Karpas-422 (cell line): ENCODE measurements around the gene ATXN1. TPM values are rescaled to one million over a fixed set of nuclear protein-coding genes. Genes with fewer than 3 reads are reported as not detected.

Source experiments
- DNase-seq: peaks from one replicate; pipeline ENCODE4 v3.0.0-alpha.2; 2015
- H2AFZ ChIP-seq: fragments of 200-600 bp; sonication (generic); 2 replicates; pipeline ENCODE4 v1.6.1; 2014; ENCODE audit warnings: antibody characterized with exemption, low read length, mixed read lengths
- H3K27ac ChIP-seq: fragments of 200-600 bp; sonication (generic); 2 replicates; pipeline ENCODE4 v1.5.1; 2014; ENCODE audit warnings: mild to moderate bottlenecking, low read length, moderate library complexity
- H3K27me3 ChIP-seq: fragments of 200-600 bp; sonication (generic); 2 replicates; pipeline ENCODE4 v1.6.1; 2014; ENCODE audit warnings: low read length, mixed read lengths
- H3K36me3 ChIP-seq: fragments of 200-600 bp; sonication (generic); 2 replicates; pipeline ENCODE4 v1.6.1; 2014; ENCODE audit warnings: low read length, mixed read lengths; ENCODE audit not compliant: insufficient read depth
- H3K4me1 ChIP-seq: fragments of 200-600 bp; sonication (generic); 2 replicates; pipeline ENCODE4 v1.6.1; 2014; ENCODE audit warnings: mild to moderate bottlenecking, low read length, mixed read lengths
- H3K4me2 ChIP-seq: fragments of 200-600 bp; sonication (generic); 2 replicates; pipeline ENCODE4 v1.6.1; 2014; ENCODE audit warnings: low read length, low read depth, mild to moderate bottlenecking; ENCODE audit not compliant: poor library complexity, severe bottlenecking
- H3K4me3 ChIP-seq: fragments of 200-600 bp; sonication (generic); 2 replicates; pipeline ENCODE4 v1.5.1; 2014; ENCODE audit warnings: mild to moderate bottlenecking, antibody characterized with exemption, low read length, mixed read lengths
- H3K79me2 ChIP-seq: fragments of 200-600 bp; sonication (generic); 2 replicates; pipeline ENCODE4 v1.6.1; 2014; ENCODE audit warnings: mild to moderate bottlenecking, low read length, mixed read lengths
- H3K9ac ChIP-seq: fragments of 200-600 bp; sonication (generic); 2 replicates; pipeline ENCODE4 v1.6.0; 2014; ENCODE audit warnings: low read length
- H3K9me2 ChIP-seq: fragments of 200-600 bp; sonication (generic), shearing (Covaris generic); replicated peaks from 2 replicates; pipeline ENCODE4 v1.6.0; 2014; ENCODE audit warnings: mild to moderate bottlenecking, low read length, moderate library complexity; ENCODE audit not compliant: insufficient read depth
- H3K9me3 ChIP-seq: fragments of 300-700, 200-600 bp; sonication (generic); 2 replicates; pipeline ENCODE4 v1.6.1; 2014; ENCODE audit warnings: low read length, mixed read lengths
- H4K20me1 ChIP-seq: fragments of 200-600 bp; sonication (generic); 2 replicates; pipeline ENCODE4 v1.6.1; 2014; ENCODE audit warnings: mild to moderate bottlenecking, antibody characterized with exemption, low read length, low read depth; ENCODE audit not compliant: insufficient read depth
- total RNA-seq: library from RNA; depleted of rRNA; stranded (reverse); fragments of >200 nt; shearing (Covaris generic); gene quantifications from 2 replicates; pipeline ENCODE4 v1.2.3, GENCODE V29; 2014; ENCODE audit warnings: low replicate concordance

The ATXN1 gene
- total RNA-seq, 1 experiment from 2014 or later, result 0.37 TPM

DNA sequence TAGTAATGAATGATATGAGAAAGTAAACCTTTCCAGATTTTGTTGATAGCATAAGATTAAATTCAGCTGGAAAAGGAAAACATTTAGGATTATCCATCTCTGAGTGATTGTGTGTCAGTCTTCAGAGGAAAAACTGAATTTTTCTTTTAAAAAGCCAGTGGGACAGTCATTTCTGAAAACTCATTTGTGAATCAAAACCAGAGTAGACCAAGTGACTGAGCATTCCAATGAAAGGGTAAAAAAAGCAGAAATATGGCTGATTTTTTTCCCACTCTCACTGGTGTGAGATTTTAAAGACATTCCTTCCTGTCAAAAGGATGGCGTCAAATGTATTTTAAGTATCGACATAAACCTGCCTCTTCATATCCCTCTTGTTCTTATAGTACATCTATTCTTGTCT, 308.9 kb downstream of the ATXN1 start:
- H3K9me2 ChIP-seq, result no peaks in the 10 kb centered on the region
- H3K36me3 ChIP-seq, result no peaks in the 10 kb centered on the region
- no peaks in the 10 kb centered on the region for H3K9me3 ChIP-seq
- H3K79me2 ChIP-seq, result no peaks in the 10 kb centered on the region
- H3K4me1 ChIP-seq, result no peaks in the 10 kb centered on the region
- H3K9ac ChIP-seq, result no peak overlapping the region
- no peaks in the 10 kb centered on the region for H4K20me1 ChIP-seq
- H3K4me3 ChIP-seq, result no peak overlapping the region
- DNase-seq, result no peak
- H3K4me2 ChIP-seq, result no peak overlapping the region
- no peak overlapping the region for H2AFZ ChIP-seq
- H3K27me3 ChIP-seq, result no peaks in the 10 kb centered on the region
- no peak overlapping the region for H3K27ac ChIP-seq

DNA sequence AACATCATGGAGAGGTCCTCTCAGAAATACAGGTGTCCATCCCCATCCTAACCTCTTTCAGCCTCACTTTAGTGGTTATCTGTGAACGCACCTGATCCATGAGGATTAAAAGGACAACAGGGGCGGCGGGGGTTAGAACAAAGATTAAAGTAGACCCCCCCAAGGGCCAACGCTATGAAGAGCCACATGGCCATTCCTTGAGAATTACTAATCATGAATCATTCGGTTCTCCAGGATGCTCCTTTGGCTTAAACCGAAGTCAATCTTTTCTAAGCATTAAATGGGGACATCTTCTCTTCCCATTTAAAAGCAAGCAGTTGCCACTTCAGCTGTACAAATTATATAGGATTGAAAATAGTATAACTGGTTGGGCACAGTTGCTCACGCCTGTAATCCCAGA, 310.4 kb downstream of the ATXN1 start:
- no peak overlapping the region for H3K4me3 ChIP-seq
- H3K9me2 ChIP-seq, result no peaks in the 10 kb centered on the region
- H3K27ac ChIP-seq, result no peak overlapping the region
- H3K9ac ChIP-seq, result no peak overlapping the region
- DNase-seq, result no peak
- H3K4me1 ChIP-seq, result no peaks in the 10 kb centered on the region
- no peaks in the 10 kb centered on the region for H3K36me3 ChIP-seq
- H3K9me3 ChIP-seq, result no peaks in the 10 kb centered on the region
- H3K79me2 ChIP-seq, result no peaks in the 10 kb centered on the region
- H3K4me2 ChIP-seq, result no peak overlapping the region
- no peaks in the 10 kb centered on the region for H3K27me3 ChIP-seq
- H2AFZ ChIP-seq, result no peak overlapping the region
- no peaks in the 10 kb centered on the region for H4K20me1 ChIP-seq

DNA sequence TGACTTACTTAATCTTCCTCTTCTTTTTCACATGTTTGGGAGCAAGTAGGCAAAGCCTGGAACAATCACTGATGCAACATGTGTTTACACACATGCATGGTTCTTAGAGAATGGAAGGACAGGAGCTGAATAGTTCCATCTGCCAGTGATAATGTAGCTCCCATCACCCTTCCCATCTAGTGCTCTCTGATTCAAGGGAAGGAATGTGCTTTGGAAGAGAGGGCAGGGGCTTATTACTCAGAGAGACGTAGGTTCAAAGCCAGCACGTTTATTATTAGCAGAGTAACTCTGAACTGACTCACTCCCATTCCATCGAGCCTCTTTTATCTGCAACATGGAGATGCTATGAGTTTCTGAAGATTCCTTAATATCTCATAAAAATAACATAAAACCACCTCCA, 311.0 kb downstream of the ATXN1 start:
- Histone ChIP-seq H3K79me2 (no peaks in the 10 kb centered on the region), H2AFZ (no peak overlapping the region), H3K9me3 (no peaks in the 10 kb centered on the region), H3K4me2 (no peak overlapping the region), H3K4me3 (no peak overlapping the region), H3K9me2 (no peaks in the 10 kb centered on the region), H3K27me3 (no peaks in the 10 kb centered on the region), H3K36me3 (no peaks in the 10 kb centered on the region), H4K20me1 (no peaks in the 10 kb centered on the region), H3K4me1 (no peaks in the 10 kb centered on the region), H3K27ac (no peak overlapping the region), H3K9ac (no peak overlapping the region)
- DNase-seq, result no peak

DNA sequence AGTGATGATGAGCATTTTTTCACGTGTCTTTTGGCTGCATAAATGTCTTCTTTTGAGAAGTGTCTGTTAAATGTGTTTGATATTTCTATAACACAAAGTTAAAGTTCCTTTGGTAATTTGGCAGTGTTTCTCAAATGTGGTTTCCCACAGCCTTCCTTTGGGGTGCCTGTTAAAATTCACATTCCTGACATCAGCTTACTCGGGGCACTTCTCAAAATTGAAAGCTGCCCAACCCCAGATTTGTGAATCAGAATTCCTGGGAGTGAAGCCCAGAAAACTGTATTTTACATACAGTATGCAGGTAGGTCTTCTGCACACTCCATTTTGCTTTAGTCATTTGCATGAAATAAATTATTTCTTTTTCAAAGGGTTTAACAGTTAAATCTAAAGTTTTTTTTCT, 315.0 kb downstream of the ATXN1 start:
- Histone ChIP-seq H2AFZ (no peak overlapping the region), H3K9me3 (no peaks in the 10 kb centered on the region), H3K4me2 (no peak overlapping the region), H3K4me3 (no peak overlapping the region), H3K4me1 (no peaks in the 10 kb centered on the region), H3K9me2 (no peaks in the 10 kb centered on the region), H4K20me1 (no peaks in the 10 kb centered on the region), H3K27me3 (no peaks in the 10 kb centered on the region), H3K9ac (no peak overlapping the region), H3K27ac (no peak overlapping the region), H3K36me3 (no peaks in the 10 kb centered on the region), H3K79me2 (no peaks in the 10 kb centered on the region)
- DNase-seq, result no peak

DNA sequence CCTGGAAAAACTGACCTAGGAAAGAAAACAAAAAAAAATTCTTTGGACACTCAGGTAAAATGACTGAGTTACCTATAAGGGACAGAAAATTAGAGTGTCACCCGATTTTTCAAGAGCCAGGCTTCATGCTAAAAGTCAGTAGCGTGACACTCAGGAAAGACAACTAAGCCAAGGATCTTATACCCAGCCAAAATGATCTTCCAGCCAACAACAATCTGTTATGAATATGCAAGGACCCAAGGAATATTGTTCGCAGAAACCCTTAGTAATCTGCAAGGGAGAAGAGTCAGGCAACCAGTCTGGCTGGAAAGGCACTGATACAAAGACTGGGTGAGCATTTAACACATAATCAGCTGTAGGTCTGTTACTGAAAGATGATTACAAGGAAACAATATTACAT, 319.2 kb downstream of the ATXN1 start:
- Histone ChIP-seq H3K4me1 (no peaks in the 10 kb centered on the region), H3K9me2 (no peaks in the 10 kb centered on the region), H3K4me2 (no peak overlapping the region), H3K36me3 (no peaks in the 10 kb centered on the region), H4K20me1 (no peaks in the 10 kb centered on the region), H3K4me3 (no peak overlapping the region), H3K27ac (no peak overlapping the region), H3K27me3 (no peaks in the 10 kb centered on the region), H2AFZ (no peak overlapping the region), H3K9me3 (no peaks in the 10 kb centered on the region), H3K79me2 (no peaks in the 10 kb centered on the region), H3K9ac (no peak overlapping the region)
- no peak for DNase-seq

DNA sequence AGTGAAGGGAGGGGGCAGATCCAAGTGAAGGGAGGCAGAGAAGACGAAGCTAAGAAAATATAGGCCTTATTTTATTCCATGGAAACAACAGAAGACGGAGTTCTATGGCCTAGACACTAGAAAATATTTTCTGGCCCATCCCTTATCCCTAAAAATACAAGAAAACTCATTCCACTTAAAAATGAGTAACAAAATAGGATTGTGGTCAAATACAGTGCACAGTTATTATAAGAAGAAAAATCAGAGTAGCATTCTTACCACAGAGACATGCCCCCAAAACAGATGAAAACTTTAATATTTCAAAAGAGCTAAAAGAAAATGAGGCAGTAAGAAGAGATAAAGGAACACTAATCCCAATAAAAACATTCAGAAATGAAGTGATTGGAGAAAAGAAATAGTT, 320.0 kb downstream of the ATXN1 start:
- Histone ChIP-seq H3K9me3 (no peaks in the 10 kb centered on the region), H3K9ac (no peak overlapping the region), H3K79me2 (no peaks in the 10 kb centered on the region), H3K4me1 (no peaks in the 10 kb centered on the region), H2AFZ (no peak overlapping the region), H3K9me2 (no peaks in the 10 kb centered on the region), H3K27me3 (no peaks in the 10 kb centered on the region), H3K4me2 (no peak overlapping the region), H3K36me3 (no peaks in the 10 kb centered on the region), H3K27ac (no peak overlapping the region), H4K20me1 (no peaks in the 10 kb centered on the region), H3K4me3 (no peak overlapping the region)
- DNase-seq, result no peak

DNA sequence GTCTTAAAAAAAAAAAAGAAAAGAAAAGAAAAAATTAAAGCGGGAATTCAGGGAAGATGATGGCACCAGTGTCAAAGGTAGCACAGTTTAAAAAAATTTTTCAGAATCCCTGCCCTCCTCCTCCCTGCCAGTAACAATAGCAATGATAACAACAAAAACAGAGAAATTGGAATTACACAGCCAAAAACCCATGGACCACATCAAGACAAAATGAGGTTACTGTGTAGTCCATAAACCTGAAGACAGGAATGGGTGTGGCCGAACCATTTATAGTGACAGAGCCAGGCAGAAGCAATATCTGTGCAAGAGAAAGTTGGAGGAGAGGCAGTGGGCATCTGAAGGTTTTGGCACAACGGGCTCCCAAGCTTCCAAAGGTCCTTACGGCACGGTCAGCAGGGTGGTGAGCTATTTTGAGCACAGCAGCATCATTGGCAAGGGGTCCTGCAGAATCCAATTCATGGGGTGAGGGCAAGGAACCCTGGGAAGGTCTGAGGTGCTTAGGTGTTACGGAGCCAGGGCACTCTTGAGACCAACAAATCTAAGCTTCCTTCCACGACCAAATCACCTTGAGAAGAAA, 320.5 kb downstream of the ATXN1 start:
- DNase-seq, result no peak
- H3K36me3 ChIP-seq, result no peaks in the 10 kb centered on the region

DNA sequence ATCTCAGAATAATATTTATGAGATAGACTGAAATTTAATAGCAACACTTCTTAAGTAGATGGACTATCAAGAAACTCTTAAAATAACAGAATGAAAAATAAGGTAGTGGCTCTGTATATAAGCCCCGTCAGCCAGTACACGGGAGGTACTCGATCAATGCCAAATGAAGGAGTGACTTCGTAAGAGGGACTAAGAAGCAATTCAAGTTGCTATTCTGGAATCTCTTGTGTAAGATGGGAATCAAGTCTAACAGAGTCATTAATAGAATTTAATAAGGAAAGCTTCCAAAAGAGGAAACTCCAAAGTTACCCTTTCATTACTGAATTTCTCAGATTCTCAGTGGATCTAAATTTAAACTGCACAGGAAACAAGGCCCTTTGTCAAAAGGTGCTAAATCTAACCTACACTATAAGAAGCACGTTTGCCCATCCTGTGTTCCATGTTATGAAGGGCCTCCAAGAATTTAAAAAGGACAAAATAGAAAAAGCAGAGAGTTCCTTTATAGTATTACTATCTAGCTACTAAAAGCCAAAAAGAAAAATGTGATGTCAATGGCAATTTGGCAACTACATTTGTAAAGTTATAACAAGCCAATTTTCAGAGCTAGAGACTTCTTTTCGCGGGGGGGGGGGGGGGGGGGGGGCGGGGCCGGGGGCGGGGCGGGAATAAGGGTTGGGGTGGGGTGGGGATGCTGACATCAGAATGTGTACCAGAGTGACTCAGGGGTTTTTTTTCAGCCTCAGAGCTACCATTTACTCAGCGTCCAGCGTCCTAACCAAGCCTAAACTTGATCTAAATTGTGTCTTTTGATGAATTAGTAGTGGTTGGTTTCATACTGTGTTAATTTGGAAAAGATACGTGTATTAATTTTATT, 322.3 kb downstream of the ATXN1 start:
- Histone ChIP-seq H3K79me2 (no peaks in the 10 kb centered on the region), H3K9me3 (no peaks in the 10 kb centered on the region), H3K27ac (no peak overlapping the region), H3K9me2 (no peaks in the 10 kb centered on the region), H3K4me3 (no peak overlapping the region), H3K4me2 (no peak overlapping the region), H2AFZ (no peak overlapping the region), H3K36me3 (no peaks in the 10 kb centered on the region), H4K20me1 (no peaks in the 10 kb centered on the region), H3K27me3 (no peaks in the 10 kb centered on the region), H3K4me1 (no peaks in the 10 kb centered on the region), H3K9ac (no peak overlapping the region)
- DNase-seq, result no peak

More for the DNA sequence above, 320.5 kb downstream of the ATXN1 start:
- H4K20me1 ChIP-seq, result no peaks in the 10 kb centered on the region
- H3K9me3 ChIP-seq, result no peaks in the 10 kb centered on the region
- no peak overlapping the region for H3K27ac ChIP-seq
- H3K4me2 ChIP-seq, result no peak overlapping the region
- no peaks in the 10 kb centered on the region for H3K27me3 ChIP-seq
- no peak overlapping the region for H3K9ac ChIP-seq
- H3K79me2 ChIP-seq, result no peaks in the 10 kb centered on the region
- H2AFZ ChIP-seq, result no peak overlapping the region
- H3K4me1 ChIP-seq, result no peaks in the 10 kb centered on the region
- no peak overlapping the region for H3K4me3 ChIP-seq
- no peaks in the 10 kb centered on the region for H3K9me2 ChIP-seq
